Urinary bladder (tissue), 4 donors: ENCODE data around the gene CSTF1. TPM values are rescaled to one million over a fixed set of nuclear protein-coding genes. Genes with fewer than 3 reads are reported as not detected.

ENCODE experiments used
- DNase-seq: peaks from one replicate; pipeline ENCODE4 v3.0.0-alpha.2; 2015; ENCODE audit errors: extremely low spot score
- H3K27ac ChIP-seq: one replicate; pipeline ENCODE4 v1.5.1; 2013; ENCODE audit warnings: low read depth, mild to moderate bottlenecking, moderate library complexity
- H3K36me3 ChIP-seq: one replicate; pipeline ENCODE4 v1.6.1; 2013; ENCODE audit warnings: mild to moderate bottlenecking, moderate library complexity; ENCODE audit not compliant: insufficient read depth
- H3K4me1 ChIP-seq: one replicate; pipeline ENCODE4 v1.6.1; 2013; ENCODE audit warnings: mild to moderate bottlenecking, moderate library complexity; ENCODE audit not compliant: insufficient read depth
- H3K4me3 ChIP-seq: one replicate; pipeline ENCODE4 v1.5.1; 2013; ENCODE audit warnings: low read depth, low read length
- WGBS: extraction: QIAGEN DNeasy Blood & Tissue Kit; methylation state at CpG from one replicate; pipeline ENCODE4 v1.1.7; 2013; 5-methylcytosine and 5-hydroxymethylcytosine counted together
- polyA plus RNA-seq: library from polyadenylated mRNA; stranded (reverse); fragments of 200-250 nt; gene quantifications from one replicate; pipeline ENCODE4 v1.2.3, GENCODE V29; 2013
- total RNA-seq: library from RNA; depleted of rRNA; stranded (reverse); fragments of >200 nt; gene quantifications from one replicate; pipeline ENCODE4 v1.2.3, GENCODE V29; 2014
- donor health status: healthy with polysubstance abuse.
- donor health status: healthy.

CSTF1 gene
- total and polyA plus RNA-seq, 2 donors = 18.8 to 40.8 TPM

DNA sequence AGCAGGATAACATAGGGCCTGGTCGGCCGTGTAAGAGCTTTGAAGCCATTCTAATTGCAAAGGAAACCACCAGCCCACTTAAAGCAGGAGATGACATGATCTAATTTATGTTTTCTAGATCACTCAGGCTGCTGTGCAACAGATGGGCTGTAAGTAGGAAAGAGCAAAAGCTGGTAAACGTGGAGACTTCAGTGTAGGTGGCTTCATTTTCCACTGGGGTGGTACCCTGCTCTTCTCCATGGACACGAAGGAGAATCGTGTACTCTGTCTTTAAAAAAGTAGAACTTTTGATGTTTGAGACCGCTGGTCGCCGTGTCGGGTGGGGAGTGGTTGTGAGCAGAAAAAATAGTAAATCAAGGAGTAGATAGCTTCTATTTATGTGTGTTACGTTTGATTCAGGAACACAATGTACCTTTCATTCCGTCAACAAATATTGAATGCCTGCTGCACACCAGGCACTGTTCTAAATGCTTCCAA lies 26.0 kb downstream of the CSTF1 start:
- 72% methylated on average over 11 of the region's 11 CpGs for WGBS
- no peak for DNase-seq
- Histone ChIP-seq H3K4me1 (no peaks in the 10 kb centered on the region), H3K36me3 (no peaks in the 10 kb centered on the region), H3K27ac (no peak overlapping the region), H3K4me3 (no peak overlapping the region)

DNA sequence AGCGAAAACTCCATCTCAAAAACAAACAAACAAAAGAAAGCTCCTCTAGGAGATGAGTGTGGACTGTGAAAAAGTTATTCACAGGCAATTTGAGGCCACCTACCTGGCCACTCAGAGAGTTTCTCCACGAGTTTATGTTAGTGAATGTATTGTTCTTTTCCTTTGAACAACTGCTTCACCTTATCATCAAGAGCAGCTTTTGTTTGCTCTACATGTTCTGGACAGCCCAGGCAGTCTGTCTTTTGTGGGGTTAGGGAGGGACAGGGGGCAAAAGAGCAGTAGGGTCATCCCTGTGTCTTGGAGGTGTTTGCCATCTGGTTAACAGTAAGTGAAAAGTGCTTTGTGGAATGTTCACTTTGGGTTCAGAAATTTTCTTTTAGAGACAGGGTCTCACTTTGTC lies 27.6 kb downstream of the CSTF1 start:
- Histone ChIP-seq H3K4me1 (no peaks in the 10 kb centered on the region), H3K36me3 (no peaks in the 10 kb centered on the region), H3K4me3 (no peak overlapping the region), H3K27ac (no peak overlapping the region)
- DNase-seq = no peak
- 82% methylated on average over 2 of the region's 2 CpGs for WGBS

DNA sequence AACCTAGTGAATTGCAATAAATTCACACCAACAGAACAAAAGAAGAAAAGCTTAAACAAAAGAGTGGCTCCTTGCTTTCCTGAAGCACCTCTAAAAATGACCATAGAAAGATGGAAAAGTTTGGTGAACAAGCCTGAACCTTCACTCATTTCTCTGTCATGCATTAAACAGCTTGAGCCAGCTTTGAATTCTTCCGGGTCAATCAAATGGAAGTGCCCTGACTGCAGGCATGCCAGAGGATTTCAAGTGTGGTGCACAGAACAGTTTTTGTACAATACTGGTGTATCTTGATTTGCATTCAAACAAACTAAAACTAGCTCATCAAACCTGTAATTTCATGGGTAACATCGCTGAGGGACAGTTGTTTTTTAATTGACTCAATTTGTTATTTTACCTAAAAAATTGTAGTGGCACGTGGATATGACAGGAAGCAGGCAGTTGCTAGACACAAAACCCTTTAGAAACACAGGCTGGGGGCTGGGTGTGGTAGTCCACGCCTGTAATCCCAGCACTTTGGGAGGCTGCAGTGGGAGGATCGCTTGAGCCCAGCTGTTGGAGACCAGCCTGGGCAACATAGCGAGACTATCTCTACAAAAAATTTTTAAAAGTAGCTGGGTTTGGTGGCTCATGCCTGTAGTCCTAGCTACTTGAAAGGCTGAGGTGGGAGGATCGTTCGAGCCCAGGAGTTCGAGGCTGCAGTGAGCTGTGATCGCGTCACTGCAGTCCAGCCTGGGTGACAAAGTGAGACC lies 28.7 kb downstream of the CSTF1 start:
- WGBS = 82% methylated on average over 11 of the region's 11 CpGs
- Histone ChIP-seq H3K4me3 (no peak overlapping the region), H3K4me1 (no peaks in the 10 kb centered on the region), H3K27ac (no peak overlapping the region), H3K36me3 (no peaks in the 10 kb centered on the region)
- DNase-seq = no peak

DNA sequence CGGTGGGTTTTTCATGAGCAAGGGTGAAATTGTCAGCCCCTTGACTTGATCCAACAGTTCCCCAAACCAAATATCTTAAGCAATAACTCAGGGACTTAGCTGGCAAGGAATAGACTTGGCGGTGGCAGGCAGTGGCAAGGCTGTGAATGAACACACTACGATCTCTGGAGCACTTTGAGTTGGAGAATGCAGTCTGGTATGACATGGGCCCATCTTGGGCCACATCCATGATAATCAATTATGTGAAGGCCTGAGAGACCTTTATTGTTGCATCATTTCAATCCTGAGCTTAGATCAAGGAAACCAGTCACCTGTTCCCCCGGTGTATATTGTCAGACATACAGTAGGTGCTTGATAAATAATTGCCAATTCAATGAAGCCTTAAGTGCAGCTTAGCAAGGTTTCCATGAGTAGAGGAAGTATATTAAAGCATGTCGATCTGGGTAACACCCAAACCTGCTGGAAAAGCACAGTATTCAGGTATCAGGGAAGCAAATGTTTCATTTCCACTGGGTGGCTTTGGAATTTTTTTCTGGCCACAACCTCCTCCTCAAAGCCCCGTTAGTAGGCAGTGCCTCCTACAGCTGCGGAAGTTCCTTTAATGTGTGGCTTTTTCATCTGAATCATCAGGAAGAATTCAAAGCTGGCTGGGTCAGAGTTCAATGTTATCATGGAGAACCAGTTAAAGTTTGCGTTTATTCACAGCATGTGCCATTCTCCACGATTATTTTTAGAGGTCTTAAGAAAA lies 29.8 kb downstream of the CSTF1 start:
- no peaks in the 10 kb centered on the region for H3K4me1 ChIP-seq
- DNase-seq = no peak
- no peaks in the 10 kb centered on the region for H3K36me3 ChIP-seq
- no peak overlapping the region for H3K4me3 ChIP-seq
- H3K27ac ChIP-seq = no peak overlapping the region
- WGBS = 57% methylated on average over 9 of the region's 9 CpGs

DNA sequence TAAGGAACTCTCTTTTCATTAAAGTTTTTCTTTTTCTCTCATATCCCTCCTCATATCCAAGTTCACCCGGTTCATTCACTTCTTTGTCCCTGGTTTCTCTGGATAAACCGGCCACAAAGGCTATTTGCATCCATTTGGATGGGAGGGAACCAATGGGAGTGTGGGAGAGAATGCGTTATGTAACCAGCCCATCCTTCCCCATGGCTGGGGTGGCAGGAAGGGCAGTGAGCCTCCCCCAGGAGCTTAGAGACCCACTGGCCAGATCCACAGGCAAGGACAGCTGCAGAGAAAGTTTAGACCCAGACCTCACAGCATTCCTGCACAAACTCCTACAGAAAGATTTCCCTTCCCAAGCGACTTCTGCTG lies 30.4 kb downstream of the CSTF1 start:
- DNase-seq = no peak
- WGBS = 56% methylated on average over 4 of the region's 4 CpGs
- Histone ChIP-seq H3K36me3 (no peaks in the 10 kb centered on the region), H3K4me1 (no peaks in the 10 kb centered on the region), H3K4me3 (no peak overlapping the region), H3K27ac (no peak overlapping the region)

DNA sequence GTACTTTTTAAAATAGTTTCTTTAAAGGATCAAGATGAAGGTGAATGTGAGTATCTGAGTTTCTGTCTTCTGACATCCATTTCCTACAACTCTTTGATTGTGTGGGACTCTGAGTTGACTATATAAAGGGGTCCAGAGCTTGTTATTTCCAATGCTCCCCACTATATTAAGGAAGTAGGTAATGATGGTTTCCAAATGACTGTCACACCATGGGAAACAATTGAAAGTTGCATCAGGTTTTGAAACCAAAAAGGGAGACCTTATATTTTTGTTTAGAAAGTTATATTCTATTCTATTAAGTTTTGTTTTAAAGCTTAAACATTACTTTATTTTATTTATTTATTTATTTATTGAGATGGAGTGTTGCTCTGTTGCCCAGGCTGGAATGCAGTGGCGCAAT lies 30.8 kb downstream of the CSTF1 start:
- 100% methylated on average over 1 of the region's 1 CpG for WGBS
- no peaks in the 10 kb centered on the region for H3K36me3 ChIP-seq
- no peak overlapping the region for H3K4me3 ChIP-seq
- DNase-seq = no peak
- H3K27ac ChIP-seq = no peak overlapping the region
- no peaks in the 10 kb centered on the region for H3K4me1 ChIP-seq

DNA sequence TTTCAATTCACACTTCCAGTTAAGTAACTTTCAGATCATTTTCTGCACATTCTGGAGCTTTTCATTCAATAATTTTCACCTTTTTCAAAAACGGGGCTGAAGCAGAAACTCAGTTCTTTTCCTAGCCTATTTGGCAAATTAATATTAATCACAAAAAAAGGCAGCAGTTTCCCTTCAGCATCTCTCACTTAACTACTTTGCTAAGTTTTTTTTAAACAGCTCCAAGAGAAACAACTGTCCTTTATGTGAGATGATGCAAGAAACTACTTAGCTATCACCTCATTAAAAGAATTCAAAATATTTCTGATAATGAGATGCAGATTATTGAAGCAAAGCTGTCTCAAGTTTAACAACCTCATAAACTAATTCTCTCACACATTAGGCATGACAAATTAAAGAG lies 31.4 kb downstream of the CSTF1 start:
- 65% methylated on average over 1 of the region's 1 CpG for WGBS
- DNase-seq = no peak
- Histone ChIP-seq H3K4me3 (no peak overlapping the region), H3K4me1 (no peaks in the 10 kb centered on the region), H3K27ac (no peak overlapping the region), H3K36me3 (no peaks in the 10 kb centered on the region)

DNA sequence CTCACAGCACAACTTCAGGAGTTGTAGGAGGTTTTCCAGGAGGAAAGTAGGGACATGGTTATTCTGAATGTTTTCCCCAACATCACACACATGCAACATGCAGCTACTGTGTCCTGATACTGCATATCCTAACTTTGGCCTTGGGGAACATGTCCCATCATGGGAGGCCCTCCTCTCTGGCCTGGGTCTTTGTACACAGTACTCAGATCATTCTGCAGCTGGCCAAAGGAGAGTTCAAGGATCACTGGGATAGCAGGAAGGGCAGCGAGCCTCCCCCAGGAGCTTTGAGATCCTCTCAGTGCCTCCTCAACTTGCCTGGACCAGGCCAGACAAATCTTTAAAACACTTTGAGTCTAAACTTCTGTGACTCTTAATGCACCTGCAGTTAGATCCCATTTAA lies 32.5 kb downstream of the CSTF1 start:
- DNase-seq = no peak
- 96% methylated on average over 1 of the region's 1 CpG for WGBS
- H3K36me3 ChIP-seq = no peaks in the 10 kb centered on the region

DNA sequence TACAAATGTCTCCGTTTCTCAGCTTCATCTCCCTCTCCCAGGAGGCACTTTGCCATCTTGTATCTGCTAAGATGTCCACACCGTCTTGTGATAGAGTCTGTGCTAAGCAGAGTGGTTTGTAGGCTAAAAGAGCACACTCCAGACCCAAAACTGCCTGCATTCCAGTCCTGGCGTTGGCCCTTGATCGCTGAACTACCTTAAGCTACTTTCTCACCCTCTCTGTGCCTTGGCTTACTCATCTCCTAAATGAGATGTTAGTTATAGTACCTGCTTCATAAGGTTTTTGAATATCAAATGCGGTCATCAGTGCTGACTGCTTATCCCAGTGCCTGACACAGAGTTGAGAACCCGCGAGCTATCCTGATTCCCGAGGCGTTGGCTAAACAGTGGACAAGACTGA lies 33.6 kb downstream of the CSTF1 start:
- H3K4me1 ChIP-seq = no peaks in the 10 kb centered on the region
- no peak overlapping the region for H3K27ac ChIP-seq
- 91% methylated on average over 9 of the region's 9 CpGs for WGBS
- H3K4me3 ChIP-seq = no peak overlapping the region
- no peaks in the 10 kb centered on the region for H3K36me3 ChIP-seq
- no peak for DNase-seq

More for the DNA sequence above, 32.5 kb downstream of the CSTF1 start:
- H3K27ac ChIP-seq = no peak overlapping the region
- no peak overlapping the region for H3K4me3 ChIP-seq
- no peaks in the 10 kb centered on the region for H3K4me1 ChIP-seq

DNA sequence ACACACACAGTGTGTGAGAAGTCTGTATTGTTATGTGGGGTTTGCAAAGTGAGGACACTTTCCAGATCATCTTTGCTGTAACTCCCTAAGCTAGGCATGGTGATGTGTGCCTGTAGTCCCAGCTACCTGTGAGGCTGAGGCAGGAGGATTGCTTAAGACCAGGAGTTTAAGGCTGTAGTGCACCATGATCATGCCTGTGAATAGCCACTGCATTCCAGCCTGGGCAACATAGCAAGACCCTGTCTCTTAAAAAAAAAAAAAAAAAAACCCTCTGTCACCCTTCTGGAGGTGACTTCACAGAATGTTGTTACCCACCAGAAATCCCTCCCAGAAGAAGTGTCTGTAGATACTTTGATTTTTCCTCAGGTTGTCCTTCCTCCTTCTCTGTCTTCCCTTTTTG lies 34.5 kb downstream of the CSTF1 start:
- no peaks in the 10 kb centered on the region for H3K4me1 ChIP-seq
- DNase-seq = no peak
- no peaks in the 10 kb centered on the region for H3K36me3 ChIP-seq
- H3K4me3 ChIP-seq = no peak overlapping the region
- no peak overlapping the region for H3K27ac ChIP-seq

DNA sequence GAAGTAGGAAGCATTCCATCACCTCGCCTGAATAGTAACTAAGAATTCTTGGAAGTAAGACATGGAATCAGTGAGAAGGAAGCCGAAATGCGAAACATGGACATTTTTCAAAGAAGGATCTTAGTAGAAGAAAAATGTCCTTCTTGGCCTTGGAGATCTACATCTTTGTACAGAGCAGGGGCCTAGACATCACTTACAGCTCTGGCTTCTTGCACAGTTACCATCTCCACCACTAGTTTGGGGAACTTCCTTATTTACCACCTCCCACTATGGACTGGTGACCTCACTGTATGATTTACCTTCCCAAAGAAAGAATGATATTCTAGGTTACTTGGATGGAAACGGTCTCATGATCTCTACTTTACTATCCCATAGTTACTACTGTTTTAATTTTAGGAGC lies 35.4 kb downstream of the CSTF1 start:
- H3K27ac ChIP-seq = no peak overlapping the region
- H3K4me1 ChIP-seq = no peaks in the 10 kb centered on the region
- WGBS = 75% methylated on average over 4 of the region's 4 CpGs
- no peaks in the 10 kb centered on the region for H3K36me3 ChIP-seq
- DNase-seq = no peak
- no peak overlapping the region for H3K4me3 ChIP-seq

DNA sequence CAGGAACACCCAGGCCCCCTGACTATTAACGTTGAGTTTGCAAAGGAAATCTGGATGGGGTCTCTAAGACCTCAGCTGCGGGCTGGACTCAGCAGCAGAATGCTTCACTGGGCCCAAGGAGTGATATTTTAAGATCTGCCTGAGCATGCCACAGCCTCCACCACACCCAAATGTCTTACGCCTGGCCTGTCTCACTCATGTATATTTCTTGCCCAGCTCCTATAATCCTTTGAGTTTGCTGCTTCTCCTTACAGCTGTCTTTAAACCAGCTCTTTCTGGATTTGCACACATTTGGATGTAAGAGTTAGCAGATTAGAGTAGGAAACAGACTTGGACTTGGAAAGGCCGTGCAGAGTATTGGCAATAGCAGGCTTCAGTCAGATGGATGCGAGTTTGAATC lies 36.0 kb downstream of the CSTF1 start:
- no peaks in the 10 kb centered on the region for H3K36me3 ChIP-seq
- H3K4me3 ChIP-seq = no peak overlapping the region
- WGBS = 62% methylated on average over 5 of the region's 5 CpGs
- H3K4me1 ChIP-seq = no peaks in the 10 kb centered on the region
- DNase-seq = no peak
- no peak overlapping the region for H3K27ac ChIP-seq

DNA sequence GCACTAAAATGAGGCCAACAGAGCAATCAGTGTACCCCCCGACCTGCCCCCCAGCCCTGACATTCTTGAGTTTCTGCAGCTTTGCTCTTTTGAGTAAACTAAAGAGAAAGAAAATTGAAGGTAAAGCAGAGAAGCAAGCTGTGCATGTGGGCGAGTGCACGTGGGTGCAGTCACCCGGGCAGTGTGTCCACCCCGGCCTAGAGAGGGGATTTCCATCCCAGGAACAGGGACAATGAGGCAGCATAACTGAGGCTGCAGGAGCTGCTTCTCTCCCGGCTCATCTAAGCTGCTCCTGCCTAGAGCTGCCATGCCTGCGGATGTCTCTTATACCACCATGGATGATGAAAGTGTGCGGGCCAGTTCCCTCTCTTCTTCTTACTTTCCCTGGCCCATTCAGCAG lies 36.4 kb downstream of the CSTF1 start:
- Histone ChIP-seq H3K4me3 (no peak overlapping the region), H3K4me1 (no peaks in the 10 kb centered on the region), H3K27ac (no peak overlapping the region), H3K36me3 (no peaks in the 10 kb centered on the region)
- DNase-seq = no peak
- 67% methylated on average over 8 of the region's 8 CpGs for WGBS

DNA sequence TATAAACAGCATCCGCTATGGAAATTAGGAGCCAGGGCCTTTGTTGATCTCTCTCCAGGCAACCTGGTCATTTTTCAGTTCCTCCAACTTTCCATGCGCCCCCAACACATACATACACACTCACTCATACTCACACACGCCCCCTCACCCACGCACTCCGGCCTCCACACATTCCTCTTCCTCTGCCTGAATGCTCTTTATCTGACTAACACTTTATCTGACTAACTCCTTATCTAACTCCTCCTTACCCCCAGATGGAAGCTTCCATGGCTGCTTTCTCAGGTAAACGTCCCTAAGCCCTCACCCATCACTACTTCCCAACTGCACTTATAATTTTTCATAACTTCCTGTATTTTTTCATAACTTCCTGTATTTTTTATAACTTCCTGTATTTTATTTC lies 37.1 kb downstream of the CSTF1 start:
- Histone ChIP-seq H3K27ac (no peak overlapping the region), H3K36me3 (no peaks in the 10 kb centered on the region), H3K4me1 (no peaks in the 10 kb centered on the region), H3K4me3 (no peak overlapping the region)
- no peak for DNase-seq
- WGBS = 43% methylated on average over 6 of the region's 6 CpGs
